K562 (cell line): ENCODE results near the gene GATA6. TPM values are rescaled to one million over a fixed set of nuclear protein-coding genes. Genes with fewer than 3 reads are reported as not detected.

ENCODE experiments used
- ATAC-seq: fragments of 200-7000 bp; cut with Tn5 transposase; 3 replicates; pipeline ENCODE4 v1.9.1; 2020; ENCODE audit warnings: moderate library complexity
- BruUV-seq: library from RNA; stranded (reverse); fragments of 400-500 nt; replicated peaks from 2 replicates; lab custom pipeline; 2021; lab: Mats Ljungman, UMichigan
- CTCF ChIA-PET: fragments of 300-600 bp; formaldehyde crosslinking; extraction: SDS; loops from one replicate; lab custom pipeline; 2021; ENCODE audit warnings: low intra/inter-chr PET ratio; lab: Yijun Ruan, JAX
- POLR2A ChIA-PET: fragments of 300-600, 350-650 bp; sonication (Branson Sonifier 250); formaldehyde crosslinking; extraction: SDS; loops from one replicate; lab custom pipeline; 2021; ENCODE audit warnings: antibody characterized with exemption, inconsistent platforms; lab: Yijun Ruan, JAX
- DNase-seq, 4 experiments: peaks; one replicate each; pipeline versions ENCODE4 v3.0.0 to v3.0.0-alpha.2; 2011 to 2018; ENCODE audit warnings: low spot score in 3 of 4, mixed read lengths in 3 of 4; ENCODE audit errors: extremely low read depth in 1 of 4
- FAIRE-seq: peaks from 2 replicates; lab custom pipeline; 2011; peaks lifted over from hg19 to GRCh38; lab: Jason Lieb, UNC
- H2AFZ ChIP-seq: 2 replicates; pipeline ENCODE4 v1.6.0; 2011; ENCODE audit warnings: low read depth, low read length, control low read depth, inconsistent platforms
- H3K27ac ChIP-seq: fragments of 200-600 bp; 3 replicates; pipeline ENCODE4 v1.8.0; 2011; ENCODE audit warnings: low read depth, mild to moderate bottlenecking, control low read depth, inconsistent platforms, low read length, moderate library complexity, mixed read lengths; ENCODE audit errors: extremely low read depth
- H3K27me3 ChIP-seq, 2 experiments: fragments of 300-600 bp in 1 of 2; 2 replicates in 1 of 2; 3 replicates in 1 of 2; pipeline versions ENCODE4 v1.6.0 to v1.8.0; 2011; ENCODE audit warnings: inconsistent platforms in 2 of 2, low read length in 2 of 2, mild to moderate bottlenecking in 1 of 2, mixed read lengths in 1 of 2, moderate library complexity in 1 of 2; ENCODE audit not compliant: control insufficient read depth in 2 of 2, insufficient read depth in 2 of 2
- H3K36me3 ChIP-seq: fragments of 300-600 bp; 3 replicates; pipeline ENCODE4 v1.8.0; 2011; ENCODE audit warnings: mild to moderate bottlenecking, low read length, inconsistent platforms; ENCODE audit not compliant: control insufficient read depth, insufficient read depth
- H3K4me1 ChIP-seq, 2 experiments: fragments of 200-600 bp in 1 of 2; replicated peaks in 1 of 2; 2 replicates in 1 of 2; 3 replicates in 1 of 2; pipeline versions ENCODE4 v1.5.1 to v1.8.0; 2011; ENCODE audit warnings: inconsistent platforms in 2 of 2, low read length in 2 of 2, mild to moderate bottlenecking in 1 of 2, mixed read lengths in 1 of 2, moderate library complexity in 1 of 2; ENCODE audit not compliant: control insufficient read depth in 2 of 2, insufficient read depth in 2 of 2
- H3K4me2 ChIP-seq: 2 replicates; pipeline ENCODE4 v1.6.1; 2011; ENCODE audit warnings: low read length, control low read depth, inconsistent platforms, mixed read lengths; ENCODE audit not compliant: insufficient read depth
- H3K4me3 ChIP-seq: fragments of 200-600 bp; sonication (generic), shearing (Covaris generic); 2 replicates; pipeline ENCODE4 v1.5.1; 2016; ENCODE audit warnings: control low read depth, inconsistent platforms
- H3K79me2 ChIP-seq: fragments of 200-600 bp; 3 replicates; pipeline ENCODE4 v1.8.0; 2011; ENCODE audit warnings: low read length, inconsistent platforms; ENCODE audit not compliant: control insufficient read depth, insufficient read depth
- H3K9ac ChIP-seq, 2 experiments: 2 replicates each; pipeline versions ENCODE4 v1.6.0 to v1.6.1; 2011; ENCODE audit warnings: low read depth in 2 of 2, low read length in 2 of 2, control low read depth in 1 of 2, inconsistent platforms in 1 of 2, mild to moderate bottlenecking in 1 of 2, mixed read lengths in 1 of 2; ENCODE audit not compliant: insufficient read depth in 1 of 2
- H3K9me1 ChIP-seq: one replicate; pipeline ENCODE4 v1.6.0; 2011; ENCODE audit warnings: inconsistent platforms, mild to moderate bottlenecking, low read length, moderate library complexity; ENCODE audit not compliant: control insufficient read depth, insufficient read depth
- H3K9me3 ChIP-seq: replicated peaks from 2 replicates; pipeline ENCODE4 v1.5.1; 2011; ENCODE audit warnings: low read depth, low read length, inconsistent platforms; ENCODE audit not compliant: control insufficient read depth, insufficient read depth
- H4K20me1 ChIP-seq: replicated peaks from 2 replicates; pipeline ENCODE4 v1.6.1; 2011; ENCODE audit warnings: low read length, inconsistent platforms, mixed read lengths; ENCODE audit not compliant: control insufficient read depth, insufficient read depth
- CTBP1 ChIP-seq: fragments of 450-650 bp; IDR thresholded peaks from 2 replicates; pipeline ENCODE4 v1.6.1; 2016; ENCODE audit warnings: borderline replicate concordance
- PURB ChIP-seq: sonication (generic); formaldehyde crosslinking; IDR thresholded peaks from 2 replicates; pipeline ENCODE4 v1.9.0; 2021; ENCODE audit warnings: low read depth, mild to moderate bottlenecking, missing genetic modification reagents
- ZNF512 ChIP-seq: IDR thresholded peaks from 2 replicates; pipeline ENCODE4 v1.6.1; 2016; ENCODE audit warnings: missing genetic modification characterization, missing compliant biosample characterization
- WGBS: fragments of 100-300 bp; shearing (Covaris generic); methylation state at CpG from one replicate; pipeline ENCODE4 v1.1.6; 2016; ENCODE audit warnings: low coverage, mixed read lengths; ENCODE audit not compliant: insufficient coverage; ENCODE audit errors: missing lambda C conversion rate; 5-methylcytosine and 5-hydroxymethylcytosine counted together
- in situ Hi-C: fragments of 300-500 bp; cut with MboI; formaldehyde crosslinking; loops from 4 replicates; pipeline ENCODE4 v1.15.0; 2018; ENCODE audit warnings: inconsistent platforms, mixed read lengths
- intact Hi-C: fragments of 100-400 bp; cut with micrococcal nuclease; formaldehyde crosslinking; loops from 2 replicates; pipeline ENCODE4 v1.14.2; 2022
- polyA plus RNA-seq, 8 experiments: library from polyadenylated mRNA; depleted of rRNA in 4 of 8; stranded (reverse) in 5 of 8; unstranded in 3 of 8; fragments of >200 nt; fragmentation: Nextera tagmentation in 2 of 8; fragmentation: Illumina TruSeq in 1 of 8; extraction: Ambion mirVana in 2 of 8; extraction: Trizol in 1 of 8; gene quantifications; 2 replicates each; pipeline versions ENCODE4 v1.2.1 to v1.2.3, GENCODE V29; 2011 to 2014; ENCODE audit warnings: inconsistent platforms in 1 of 8, missing spikeins in 1 of 8
- total RNA-seq, 7 experiments: library from RNA; depleted of rRNA in 6 of 7; stranded (reverse); fragments of >200 nt in 6 of 7; fragmentation: Illumina TruSeq in 2 of 7; extraction: Trizol in 2 of 7; gene quantifications; 2 replicates each; pipeline versions ENCODE4 v1.2.1 to v1.2.3, GENCODE V29; 2011 to 2021; ENCODE audit warnings: low replicate concordance in 1 of 7

GATA6 gene
- total and polyA plus RNA-seq, 9 of the 15 experiments (the other 6 are each of a cell fraction or from before 2014, with no cell fraction given), result 0.01 to 0.24 (median 0.16) TPM; not detected in 5

- ATAC-seq (no peak), DNase-seq (no peak), FAIRE-seq (no peak)
- H3K36me3 ChIP-seq, result no peaks in the 10 kb centered on the region
- WGBS, result under 1% methylated on average over 7 of the region's 7 CpGs
- no peak overlapping the region for H3K9ac ChIP-seq
- ChIA-PET CTCF (no interaction called here), POLR2A (interaction anchor here (0.9 kb wide), 1 partner anchor 14 kb away, joined by 3 read pairs; no protein-coding TSS in a partner anchor)
- H3K27me3 ChIP-seq, result peaks cover 10 to 14% of the 10 kb centered on the region in 2 experiments; a peak in 3 of 5 replicates
- H4K20me1 ChIP-seq, result 0 out of 2 replicates have a peak, but pooled peaks cover 4% of the 10 kb centered on the region
- TF ChIP-seq PURB (CRISPR knock-in tag), result no peak
- TF ChIP-seq ZNF512, result no peak
- no peak for TF ChIP-seq CTBP1
- H3K79me2 ChIP-seq, result no peaks in the 10 kb centered on the region
- no peak overlapping the region for H3K27ac ChIP-seq
- no peaks in the 10 kb centered on the region for H3K9me1 ChIP-seq
- intact Hi-C loops (no loop called here), in situ Hi-C loops (no loop called here)
- H3K9me3 ChIP-seq, result no peaks in the 10 kb centered on the region
- no peak overlapping the region for H3K4me2 ChIP-seq
- H2AFZ ChIP-seq, result no peak overlapping the region
- H3K4me1 ChIP-seq, result no peaks in the 10 kb centered on the region
- no TSS peak for BruUV-seq
- no peak overlapping the region for H3K4me3 ChIP-seq
Measured at GRCh38 chr18:22229456-22230124, 60.2 kb downstream of the GATA6 start.
